ENCODE data around the gene CCDC112. TPM values are rescaled to one million over a fixed set of nuclear protein-coding genes. Genes with fewer than 3 reads are reported as not detected.
A peak's percentile ranks its signal among the peaks of the same experiment; 100 is the strongest.

The CCDC112 gene
- total and polyA plus RNA-seq, 9 of the 15 experiments (the other 6 are each of a cell fraction or from before 2014, with no cell fraction given), result 3.3 to 15.3 (median 7.4) TPM

DNA sequence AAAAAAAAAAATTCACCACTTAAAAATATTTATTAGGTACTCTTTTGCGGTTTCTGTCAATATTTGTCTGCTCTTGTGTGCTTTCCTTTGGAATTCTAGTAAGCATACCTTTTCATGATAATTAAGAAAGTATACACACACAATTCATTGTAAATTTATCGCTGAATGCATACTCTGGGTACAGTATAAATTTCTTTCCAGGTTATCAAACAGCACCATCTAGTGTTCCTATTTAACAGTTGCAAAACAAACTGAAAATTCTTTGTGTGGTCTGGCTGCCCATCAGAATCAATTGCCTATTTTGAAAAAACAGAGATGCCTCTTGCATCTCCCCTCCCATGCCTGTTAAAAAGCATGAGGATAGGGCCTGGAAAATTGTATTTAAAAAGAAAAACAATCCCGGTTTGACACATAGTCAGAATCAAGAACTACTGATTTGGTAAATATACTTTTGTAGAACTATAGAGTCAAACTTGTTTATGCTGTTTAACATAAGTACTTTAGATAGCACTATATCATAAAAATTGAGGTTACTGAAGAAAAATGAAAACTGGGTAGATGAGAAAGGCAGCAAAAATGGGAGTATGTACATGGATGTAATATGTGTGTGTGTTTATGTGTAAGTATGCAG lies 50.0 kb downstream of the CCDC112 start (continued):
- TF ChIP-seq, protein P1, sequence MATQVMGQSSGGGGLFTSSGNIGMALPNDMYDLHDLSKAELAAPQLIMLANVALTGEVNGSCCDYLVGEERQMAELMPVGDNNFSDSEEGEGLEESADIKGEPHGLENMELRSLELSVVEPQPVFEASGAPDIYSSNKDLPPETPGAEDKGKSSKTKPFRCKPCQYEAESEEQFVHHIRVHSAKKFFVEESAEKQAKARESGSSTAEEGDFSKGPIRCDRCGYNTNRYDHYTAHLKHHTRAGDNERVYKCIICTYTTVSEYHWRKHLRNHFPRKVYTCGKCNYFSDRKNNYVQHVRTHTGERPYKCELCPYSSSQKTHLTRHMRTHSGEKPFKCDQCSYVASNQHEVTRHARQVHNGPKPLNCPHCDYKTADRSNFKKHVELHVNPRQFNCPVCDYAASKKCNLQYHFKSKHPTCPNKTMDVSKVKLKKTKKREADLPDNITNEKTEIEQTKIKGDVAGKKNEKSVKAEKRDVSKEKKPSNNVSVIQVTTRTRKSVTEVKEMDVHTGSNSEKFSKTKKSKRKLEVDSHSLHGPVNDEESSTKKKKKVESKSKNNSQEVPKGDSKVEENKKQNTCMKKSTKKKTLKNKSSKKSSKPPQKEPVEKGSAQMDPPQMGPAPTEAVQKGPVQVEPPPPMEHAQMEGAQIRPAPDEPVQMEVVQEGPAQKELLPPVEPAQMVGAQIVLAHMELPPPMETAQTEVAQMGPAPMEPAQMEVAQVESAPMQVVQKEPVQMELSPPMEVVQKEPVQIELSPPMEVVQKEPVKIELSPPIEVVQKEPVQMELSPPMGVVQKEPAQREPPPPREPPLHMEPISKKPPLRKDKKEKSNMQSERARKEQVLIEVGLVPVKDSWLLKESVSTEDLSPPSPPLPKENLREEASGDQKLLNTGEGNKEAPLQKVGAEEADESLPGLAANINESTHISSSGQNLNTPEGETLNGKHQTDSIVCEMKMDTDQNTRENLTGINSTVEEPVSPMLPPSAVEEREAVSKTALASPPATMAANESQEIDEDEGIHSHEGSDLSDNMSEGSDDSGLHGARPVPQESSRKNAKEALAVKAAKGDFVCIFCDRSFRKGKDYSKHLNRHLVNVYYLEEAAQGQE (IDR thresholded peaks at IDR 0.05; ENCODE audit: borderline replicate concordance), result peak; percentile 53
- TF ChIP-seq, protein P1 (CRISPR knock-in tag; IDR thresholded peaks at IDR 0.05; ENCODE audit: low read depth), result no peak

All from K562 (cell line).